Stimulated activated CD8-positive, alpha-beta memory T cell treated with anti-CD3 and anti-CD28 coated beads, Interleukin-15, amount 100 ng/mL, for 48 hours (primary cell): ENCODE results near the gene STIMATE.

Experiments used
- DNase-seq, 2 donors: peaks; one replicate each; pipeline ENCODE4 v3.0.0-alpha.2; 2020; ENCODE audit warnings: low read depth in 2 of 2

The STIMATE gene

DNA sequence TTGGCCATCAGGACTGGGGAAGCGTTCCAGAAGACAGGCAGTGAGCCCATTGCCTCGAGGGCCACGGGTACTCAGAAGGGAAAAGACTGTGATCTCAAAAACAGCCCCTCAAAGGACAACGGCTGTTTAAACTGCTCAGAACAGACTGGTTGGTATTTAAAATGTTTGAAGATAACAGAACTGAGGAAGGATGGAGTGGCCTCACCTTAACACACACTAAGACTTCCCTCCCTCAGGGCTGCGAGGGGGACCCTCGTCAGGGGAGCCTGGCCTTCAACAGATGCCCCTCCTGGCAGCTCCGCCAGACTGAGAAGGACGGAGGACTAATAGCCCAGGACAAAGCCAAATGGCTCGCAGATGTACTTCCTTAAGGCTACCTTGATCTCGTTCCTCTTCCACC, 2.6 kb downstream of the STIMATE start:
- DNase-seq, result no peak

DNA sequence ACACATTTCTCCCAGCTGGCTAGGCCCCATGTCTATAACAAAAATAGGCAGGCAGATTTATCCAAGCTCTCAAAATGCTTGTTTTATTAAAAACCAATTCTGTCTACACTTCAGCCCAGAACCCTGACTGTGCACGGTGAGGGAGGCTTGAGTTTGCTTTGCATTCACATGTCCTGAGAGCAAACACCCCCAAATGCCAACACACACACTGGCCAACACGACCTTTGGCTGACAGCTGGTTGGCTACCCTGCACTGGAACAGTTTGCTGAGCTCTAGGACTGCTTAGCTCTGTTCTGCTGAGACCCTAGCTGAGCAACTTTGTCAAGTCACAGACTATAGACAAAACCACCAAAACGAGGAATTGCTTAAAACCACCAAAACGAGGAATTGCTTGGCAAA, 3.6 kb downstream of the STIMATE start:
- no peak for DNase-seq

- no peak for DNase-seq
These were observed 4.6 kb downstream of the STIMATE start for GRCh38 chr3:52892625-52893311.

DNA sequence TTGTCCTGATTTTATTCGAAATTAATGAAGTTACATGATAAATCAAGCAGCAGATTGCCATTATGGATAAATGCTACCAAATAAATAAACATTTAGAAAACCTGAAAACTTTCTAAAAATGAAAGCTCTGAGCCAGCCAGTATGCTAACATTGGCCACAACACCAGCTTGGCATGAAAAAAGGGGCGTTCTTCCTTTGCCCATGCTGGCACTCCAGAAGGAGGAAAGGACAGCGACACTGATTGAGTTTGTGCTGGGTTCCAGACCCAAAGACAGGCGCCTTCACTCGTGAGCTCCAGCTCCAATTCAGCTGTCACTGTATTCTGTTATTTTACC, 5.1 kb downstream of the STIMATE start:
- DNase-seq, result no peak

DNA sequence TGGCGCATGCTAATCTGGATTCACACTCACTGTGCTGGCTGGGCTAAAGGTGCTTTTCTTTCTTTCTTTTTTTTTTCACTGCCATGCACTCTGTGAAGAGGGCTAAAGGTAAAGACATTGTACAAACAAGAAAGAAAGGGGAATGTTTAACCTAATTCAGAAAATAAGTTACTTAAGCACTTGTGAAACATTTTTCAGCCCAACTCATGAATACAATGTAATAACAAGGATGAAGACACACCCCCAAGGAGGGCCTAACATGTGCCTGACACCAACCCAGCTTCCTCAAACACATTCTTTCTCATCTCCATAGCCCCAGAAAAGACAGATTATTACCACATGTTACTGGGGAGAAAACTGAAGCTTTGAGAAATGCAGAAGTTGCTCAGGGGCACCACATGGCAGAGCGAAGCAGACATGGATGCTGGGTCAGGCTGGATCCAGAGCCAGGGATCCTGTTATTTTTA, 5.7 kb downstream of the STIMATE start:
- DNase-seq, result no peak

DNA sequence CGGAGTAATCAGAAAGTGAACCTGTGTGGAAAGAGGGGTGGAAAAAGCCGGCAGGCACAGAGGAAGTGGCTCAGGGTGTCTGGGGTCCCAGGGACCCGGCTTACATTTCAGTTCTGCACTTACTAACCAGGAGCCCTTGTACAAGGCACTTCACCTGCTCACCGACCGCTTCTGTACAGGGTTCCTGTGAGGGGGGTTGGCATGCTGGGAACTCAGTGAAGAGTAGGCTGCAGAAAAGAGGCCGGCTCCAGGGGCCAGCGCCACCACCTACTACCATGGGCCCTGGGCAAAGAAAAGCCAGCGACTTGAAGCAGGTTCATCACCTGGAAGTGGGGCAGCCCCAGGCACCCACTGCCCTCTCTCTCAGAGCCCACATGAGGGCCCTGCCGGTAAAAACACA, 6.2 kb downstream of the STIMATE start:
- DNase-seq, result peak; percentile 57 to 60

DNA sequence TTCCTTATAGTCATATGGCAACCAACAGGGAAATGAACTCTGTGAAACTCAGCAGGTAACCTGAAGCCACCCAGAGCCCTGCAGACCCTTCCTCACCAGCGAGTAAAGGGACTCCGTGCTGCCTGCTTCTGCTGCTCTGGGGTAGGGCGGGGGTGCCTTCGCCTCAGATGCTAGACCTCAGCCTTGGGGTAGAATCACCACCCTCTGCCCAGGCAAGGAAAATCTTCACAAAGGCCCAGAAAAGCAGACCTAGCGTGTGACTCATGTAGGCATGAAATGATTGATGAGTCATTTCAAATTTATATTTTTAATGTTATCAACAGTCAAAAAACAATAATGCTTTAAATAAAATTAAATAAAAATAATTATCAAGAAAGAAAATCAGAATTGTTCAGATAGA, 6.6 kb downstream of the STIMATE start:
- DNase-seq, result peak; percentile 31 to 47

- DNase-seq, result no peak
These were observed 7.4 kb downstream of the STIMATE start for GRCh38 chr3:52889901-52890300.

DNA sequence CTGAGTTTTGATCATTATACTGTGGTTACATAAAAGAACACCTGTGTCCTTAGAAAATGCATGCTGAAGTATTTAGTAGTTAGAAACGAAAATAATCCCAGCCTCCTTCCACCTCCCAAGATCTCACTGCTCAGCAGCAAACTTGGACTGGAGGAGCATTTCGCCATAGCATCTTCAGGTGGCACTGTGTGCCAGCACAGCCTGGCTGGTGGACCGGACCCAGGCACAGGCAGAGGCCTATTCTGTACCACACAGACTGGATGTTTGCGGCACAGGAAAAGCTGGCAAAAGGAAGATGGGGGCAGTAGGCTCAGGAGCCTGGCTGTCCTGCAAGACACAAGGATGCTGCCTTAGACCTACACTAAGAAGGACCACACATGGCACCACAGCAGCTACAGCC, 10.2 kb downstream of the STIMATE start:
- no peak for DNase-seq

DNA sequence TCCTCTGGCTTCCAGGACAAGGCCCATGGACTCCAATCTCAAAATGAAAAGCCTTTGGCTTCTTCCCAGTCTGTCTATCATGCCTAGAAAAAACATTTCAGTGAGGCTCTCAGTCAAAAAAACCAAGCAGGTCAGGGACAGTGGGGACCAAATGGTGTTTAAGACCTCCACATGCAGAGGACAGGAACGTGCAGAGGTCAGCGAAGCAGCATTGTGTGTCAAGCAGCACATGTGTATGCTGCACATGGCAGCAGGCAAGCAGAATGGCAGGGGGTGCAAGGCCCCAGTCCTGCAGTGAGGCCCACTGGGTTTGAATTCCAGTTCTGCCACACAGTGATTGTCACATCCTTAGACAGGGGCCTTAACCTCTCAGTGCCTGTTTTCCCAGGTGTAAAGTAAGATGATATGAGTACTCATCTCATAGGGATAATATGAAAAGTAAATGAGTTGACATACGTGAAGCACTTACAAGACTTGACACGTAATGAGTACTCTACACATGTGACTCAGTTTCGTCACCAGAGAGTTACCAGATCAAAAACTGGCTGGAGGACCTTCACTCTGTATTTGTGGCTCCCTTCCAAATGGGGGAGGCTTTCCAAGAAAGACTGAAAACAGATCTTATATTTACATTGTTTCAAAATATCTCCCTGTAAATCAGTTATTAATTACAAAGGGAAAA, 11.2 kb downstream of the STIMATE start:
- DNase-seq, result no peak

GRCh38 chr3:52882377-52882776, 15.0 kb downstream of the STIMATE start:
- DNase-seq, result no peak

GRCh38 chr3:52881871-52882270, 15.5 kb downstream of the STIMATE start:
- no peak for DNase-seq

DNA sequence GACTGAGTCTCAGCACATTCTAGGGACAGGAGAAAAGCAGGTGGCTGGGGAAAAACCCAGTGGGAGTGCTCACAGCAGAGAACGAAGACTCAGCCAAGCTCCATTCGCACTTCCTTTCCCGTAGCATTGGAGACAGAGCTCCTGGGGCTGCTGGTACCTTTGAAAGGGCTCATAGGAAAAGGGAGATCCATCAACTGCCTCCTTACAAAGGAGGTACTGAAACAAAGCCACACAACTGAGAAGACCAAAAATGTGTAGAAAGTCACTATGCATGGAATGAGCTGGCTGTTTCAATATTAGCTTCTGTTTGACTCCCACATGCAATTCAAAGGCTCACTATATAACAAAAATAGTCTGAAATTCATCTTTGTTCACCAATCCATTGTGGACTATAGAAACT, 16.9 kb downstream of the STIMATE start:
- no peak for DNase-seq

- DNase-seq, result no peak
These were observed 17.3 kb downstream of the STIMATE start for GRCh38 chr3:52880047-52880446.

GRCh38 chr3:52879581-52879980, 17.8 kb downstream of the STIMATE start:
- no peak for DNase-seq

DNA sequence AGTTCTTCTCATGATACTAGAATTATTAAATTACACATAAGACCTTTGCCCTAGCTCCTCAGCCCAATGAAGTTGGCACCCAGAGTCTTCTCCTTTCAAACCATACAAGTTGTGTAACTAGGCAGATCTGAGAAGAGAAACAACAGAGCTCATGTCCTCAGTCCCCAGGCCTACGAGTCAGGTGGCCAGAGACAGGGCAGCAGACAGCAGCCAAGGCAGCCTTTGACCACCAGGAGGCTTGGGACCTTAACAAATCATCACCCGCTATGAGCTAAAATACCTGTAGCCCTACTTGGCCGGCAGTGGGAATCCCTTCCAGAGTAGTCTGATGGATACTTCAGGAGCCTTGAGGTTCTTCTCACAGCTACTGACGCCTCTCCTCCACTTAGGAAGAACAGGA, 18.3 kb downstream of the STIMATE start:
- no peak for DNase-seq

DNA sequence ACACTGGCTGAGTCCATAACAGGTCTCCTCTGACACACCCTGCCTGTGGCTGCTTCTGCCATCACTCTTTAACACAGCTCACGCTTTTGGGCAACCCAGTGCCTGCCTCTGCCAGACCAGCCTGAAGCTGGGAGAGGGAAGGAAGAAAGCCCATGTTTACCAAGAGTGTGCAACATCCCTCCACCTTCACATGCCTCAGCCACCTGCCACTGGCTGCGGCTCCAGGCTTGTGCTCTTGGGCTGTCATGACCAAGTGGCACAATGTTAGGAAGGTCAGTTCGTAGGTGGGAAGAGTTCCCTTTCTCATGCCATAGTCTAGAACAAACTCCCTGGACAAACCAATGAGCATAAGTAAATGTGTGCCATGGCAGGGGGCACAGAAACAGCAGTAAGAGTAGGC, 20.3 kb downstream of the STIMATE start:
- DNase-seq, result no peak

DNA sequence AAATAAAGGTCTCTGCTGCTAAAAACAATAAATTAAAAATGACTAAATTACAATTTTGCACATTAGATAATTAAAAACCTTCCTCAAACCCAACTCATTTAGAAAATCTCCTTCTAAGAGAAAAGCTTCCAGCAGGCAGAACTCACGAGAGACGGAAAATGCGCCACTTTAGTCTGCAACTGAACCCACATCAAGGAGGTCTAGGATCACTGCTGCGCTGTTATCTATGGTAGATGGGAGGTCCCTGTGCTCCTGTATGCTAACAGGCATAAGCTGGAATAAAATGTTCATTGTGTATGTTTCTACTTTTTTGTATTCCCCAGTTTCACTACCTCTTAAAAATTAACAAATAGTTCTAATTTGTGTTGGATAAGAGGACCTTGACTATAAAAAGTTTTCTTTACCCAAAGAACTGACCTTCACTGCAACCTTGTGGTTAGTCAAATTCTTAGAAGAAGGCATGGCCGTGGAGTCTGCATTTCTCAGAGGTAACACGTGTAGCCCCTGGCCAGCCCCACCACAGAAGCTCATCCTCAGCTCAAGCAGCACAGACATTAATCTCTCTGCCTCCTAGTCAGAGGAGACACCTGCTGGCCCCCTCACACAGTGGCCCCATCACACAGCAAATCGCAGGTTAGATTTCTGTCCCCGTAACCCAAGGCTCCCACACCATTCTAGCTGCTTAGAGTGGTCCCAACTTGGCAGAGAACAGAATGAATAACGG, 22.3 kb downstream of the STIMATE start:
- no peak for DNase-seq

GRCh38 chr3:52874160-52874701, 23.1 kb downstream of the STIMATE start:
- DNase-seq, result no peak

DNA sequence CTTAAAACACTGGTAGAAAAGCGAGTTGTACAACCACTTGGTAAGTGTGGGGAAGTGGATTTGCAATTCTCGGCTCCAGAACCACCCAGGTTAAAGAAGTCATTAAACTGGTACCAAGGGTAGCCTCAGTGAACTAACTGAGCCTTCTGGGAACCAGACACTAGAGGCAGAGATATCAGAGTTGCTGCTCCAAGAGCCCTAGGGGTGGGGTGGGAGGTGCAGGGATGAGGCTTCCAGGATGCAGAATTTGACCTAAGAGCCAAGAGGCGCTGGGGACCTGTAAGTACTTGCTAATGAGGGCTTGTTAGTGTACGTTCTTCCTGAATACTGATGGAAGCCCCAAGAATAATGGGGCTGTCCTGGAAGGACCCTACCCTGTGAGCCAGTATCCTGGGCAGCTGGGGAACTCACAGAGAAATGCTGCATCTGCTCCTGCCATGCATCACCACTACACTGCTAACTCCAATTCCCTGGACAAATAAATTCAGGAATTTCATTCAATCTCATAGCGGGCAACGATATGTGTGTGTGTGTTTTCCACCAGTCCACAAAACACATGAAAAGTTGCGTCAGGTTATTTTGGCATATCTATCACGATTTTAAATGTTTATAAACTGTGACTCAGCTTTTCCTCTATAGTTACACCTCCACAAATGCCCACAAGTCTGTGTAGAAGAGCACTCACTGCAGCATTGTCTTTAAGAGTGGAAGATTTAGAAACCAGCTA, 23.8 kb downstream of the STIMATE start:
- no peak for DNase-seq

- DNase-seq, result no peak
These were observed 25.1 kb downstream of the STIMATE start for GRCh38 chr3:52872245-52872644.

DNA sequence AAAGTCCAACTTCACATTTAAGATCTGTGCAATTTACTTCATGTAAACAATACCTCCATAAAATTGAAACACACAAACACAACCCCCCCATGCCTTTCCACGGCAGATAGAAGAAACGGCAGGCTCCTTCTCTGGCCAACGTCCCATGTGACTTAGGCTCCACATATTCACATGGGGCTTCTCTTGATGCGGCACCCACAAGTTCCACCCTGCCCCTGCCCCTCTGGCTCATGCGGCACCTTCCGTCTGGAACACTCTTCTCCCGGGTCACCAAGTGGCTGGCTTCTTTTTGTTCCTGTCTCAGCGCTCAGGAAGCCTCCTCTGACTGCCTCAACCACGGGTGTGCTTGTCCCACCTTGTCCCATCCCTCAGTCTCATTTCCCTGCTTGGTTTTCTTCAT, 25.6 kb downstream of the STIMATE start:
- DNase-seq, result no peak
